ENCODE data around the gene TTLL5.

DNA sequence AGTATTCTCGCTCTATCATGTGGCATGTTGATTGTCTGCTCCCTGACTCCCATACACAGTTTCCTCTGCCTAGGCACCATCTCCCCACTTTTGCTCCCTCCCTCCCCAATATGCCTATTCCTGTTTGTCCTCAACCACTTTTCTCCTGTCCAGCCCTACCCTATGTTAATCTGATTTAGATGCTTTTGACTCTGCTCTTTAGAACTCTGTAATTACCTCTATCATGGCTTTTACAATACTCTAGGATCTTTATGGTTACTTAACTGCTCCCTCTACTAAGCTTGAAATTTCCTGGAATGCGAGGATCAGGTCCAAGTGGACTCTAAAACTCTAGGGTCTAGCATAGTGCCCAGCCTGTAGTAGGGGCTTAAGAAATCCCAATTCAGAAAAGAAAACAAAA lies 252.1 kb downstream of the TTLL5 start:
- no peak for TF ChIP-seq KAT2A (conservative IDR thresholded peaks at IDR 0.05; ENCODE audit: control insufficient read depth, low read depth, low read length)
- TF ChIP-seq, protein P1, sequence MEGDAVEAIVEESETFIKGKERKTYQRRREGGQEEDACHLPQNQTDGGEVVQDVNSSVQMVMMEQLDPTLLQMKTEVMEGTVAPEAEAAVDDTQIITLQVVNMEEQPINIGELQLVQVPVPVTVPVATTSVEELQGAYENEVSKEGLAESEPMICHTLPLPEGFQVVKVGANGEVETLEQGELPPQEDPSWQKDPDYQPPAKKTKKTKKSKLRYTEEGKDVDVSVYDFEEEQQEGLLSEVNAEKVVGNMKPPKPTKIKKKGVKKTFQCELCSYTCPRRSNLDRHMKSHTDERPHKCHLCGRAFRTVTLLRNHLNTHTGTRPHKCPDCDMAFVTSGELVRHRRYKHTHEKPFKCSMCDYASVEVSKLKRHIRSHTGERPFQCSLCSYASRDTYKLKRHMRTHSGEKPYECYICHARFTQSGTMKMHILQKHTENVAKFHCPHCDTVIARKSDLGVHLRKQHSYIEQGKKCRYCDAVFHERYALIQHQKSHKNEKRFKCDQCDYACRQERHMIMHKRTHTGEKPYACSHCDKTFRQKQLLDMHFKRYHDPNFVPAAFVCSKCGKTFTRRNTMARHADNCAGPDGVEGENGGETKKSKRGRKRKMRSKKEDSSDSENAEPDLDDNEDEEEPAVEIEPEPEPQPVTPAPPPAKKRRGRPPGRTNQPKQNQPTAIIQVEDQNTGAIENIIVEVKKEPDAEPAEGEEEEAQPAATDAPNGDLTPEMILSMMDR (IDR thresholded peaks at IDR 0.05 in 2 of 3, conservative IDR thresholded peaks at IDR 0.05 in 1 of 3; ENCODE audit: control insufficient read depth in 2 of 3, extremely low read depth in 1 of 3, insufficient read depth in 1 of 3, low read depth in 3 of 3, low read length in 3 of 3): no peak
- TF ChIP-seq, protein P2, sequence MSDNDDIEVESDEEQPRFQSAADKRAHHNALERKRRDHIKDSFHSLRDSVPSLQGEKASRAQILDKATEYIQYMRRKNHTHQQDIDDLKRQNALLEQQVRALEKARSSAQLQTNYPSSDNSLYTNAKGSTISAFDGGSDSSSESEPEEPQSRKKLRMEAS (IDR thresholded peaks at IDR 0.05; ENCODE audit: low read depth, low read length): no peak
- TF ChIP-seq SMC3 (IDR thresholded peaks at IDR 0.05; ENCODE audit: borderline replicate concordance, low read length): no peak
- no peak for TF ChIP-seq POLR2AphosphoS5 (IDR thresholded peaks at IDR 0.05; ENCODE audit: low read length)
- TF ChIP-seq, protein P3, sequence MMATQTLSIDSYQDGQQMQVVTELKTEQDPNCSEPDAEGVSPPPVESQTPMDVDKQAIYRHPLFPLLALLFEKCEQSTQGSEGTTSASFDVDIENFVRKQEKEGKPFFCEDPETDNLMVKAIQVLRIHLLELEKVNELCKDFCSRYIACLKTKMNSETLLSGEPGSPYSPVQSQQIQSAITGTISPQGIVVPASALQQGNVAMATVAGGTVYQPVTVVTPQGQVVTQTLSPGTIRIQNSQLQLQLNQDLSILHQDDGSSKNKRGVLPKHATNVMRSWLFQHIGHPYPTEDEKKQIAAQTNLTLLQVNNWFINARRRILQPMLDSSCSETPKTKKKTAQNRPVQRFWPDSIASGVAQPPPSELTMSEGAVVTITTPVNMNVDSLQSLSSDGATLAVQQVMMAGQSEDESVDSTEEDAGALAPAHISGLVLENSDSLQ (IDR thresholded peaks at IDR 0.05): no peak
- no peak for TF ChIP-seq ZNF622 (IDR thresholded peaks at IDR 0.05)
- no peak for TF ChIP-seq CEBPB (IDR thresholded peaks at IDR 0.05; ENCODE audit: borderline replicate concordance in 1 of 2, low read depth in 2 of 2, low read length in 2 of 2)
- no peak for TF ChIP-seq MYC (IDR thresholded peaks at IDR 0.05; ENCODE audit: insufficient read depth, insufficient read length, insufficient replicate concordance, low read length, severe bottlenecking)
- TF ChIP-seq CREM (IDR thresholded peaks at IDR 0.05; ENCODE audit: low read depth): no peak
- no peak for TF ChIP-seq TAF1 (IDR thresholded peaks at IDR 0.05; ENCODE audit: borderline replicate concordance, low read depth, low read length)
- no peak for TF ChIP-seq RB1 (IDR thresholded peaks at IDR 0.05; ENCODE audit: borderline replicate concordance)
- no peak for TF ChIP-seq EP300 (IDR thresholded peaks at IDR 0.05; ENCODE audit: borderline replicate concordance in 1 of 2, control insufficient read depth in 1 of 2, low read depth in 2 of 2, low read length in 2 of 2)
- TF ChIP-seq POLR2A (IDR thresholded peaks at IDR 0.05; ENCODE audit: low read depth, low read length): no peak
